Dedifferentiated amniotic fluid mesenchymal stem cell (primary cell): ENCODE data around the gene AP5Z1.

Experiments used
- DNase-seq: peaks from one replicate; pipeline ENCODE4 v3.0.0-alpha.2; 2016; ENCODE audit errors: extremely low spot score

AP5Z1 gene

GRCh38 chr7:4840079-4840501, 64.7 kb downstream of the AP5Z1 start:
- DNase-seq: no peak
